Thoracic aorta (tissue), 2 donors: ENCODE measurements around the gene HS6ST3. TPM values are rescaled to one million over a fixed set of nuclear protein-coding genes. Genes with fewer than 3 reads are reported as not detected.

Experiments
- ATAC-seq: fragments of 150-250 bp; one replicate; pipeline ENCODE4 v1.8.0; 2017; ENCODE audit warnings: low read depth; ENCODE audit not compliant: insufficient number of reproducible peaks, low FRiP score
- DNase-seq: peaks from one replicate; pipeline ENCODE4 v3.0.0-alpha.2; 2020; ENCODE audit warnings: low spot score
- H3K27ac ChIP-seq, 2 donors: fragments of 200-600 bp; sonication (generic); 1 replicate in 1 of 2; 2 replicates in 1 of 2; pipeline ENCODE4 v1.5.1; 2016; ENCODE audit warnings: mild to moderate bottlenecking in 2 of 2, moderate library complexity in 2 of 2
- H3K27me3 ChIP-seq: fragments of 200-600 bp; sonication (generic); replicated peaks from 2 replicates; pipeline ENCODE4 v1.6.0; 2016; ENCODE audit warnings: mild to moderate bottlenecking; ENCODE audit not compliant: insufficient read depth
- H3K36me3 ChIP-seq: fragments of 200-600 bp; sonication (generic); one replicate; pipeline ENCODE4 v1.5.1; 2016
- H3K4me1 ChIP-seq, 2 donors: fragments of 200-600 bp; sonication (generic); 1 replicate in 1 of 2; 2 replicates in 1 of 2; pipeline versions ENCODE4 v1.5.1 to v1.6.0; 2016; ENCODE audit warnings: low read depth in 2 of 2, mild to moderate bottlenecking in 1 of 2; ENCODE audit not compliant: control insufficient read depth in 1 of 2
- H3K4me3 ChIP-seq: fragments of 200-600 bp; sonication (generic); 2 replicates; pipeline ENCODE4 v1.5.1; 2016; ENCODE audit warnings: mild to moderate bottlenecking
- H3K9me3 ChIP-seq: fragments of 200-600 bp; sonication (generic); 2 replicates; pipeline ENCODE4 v1.5.1; 2016
- total RNA-seq, 2 donors: library from RNA; depleted of rRNA; stranded (reverse); fragments of >200 nt; gene quantifications; one replicate each; pipeline versions ENCODE4 v1.1.0 to v1.2.3, GENCODE V29; 2016
- TF ChIP-seq, protein P1 (sequence below): fragments of 200-600 bp; sonication (generic); IDR thresholded peaks from one replicate; pipeline ENCODE4 v1.5.1; 2019; ENCODE audit warnings: antibody characterized with exemption

The HS6ST3 gene
- total RNA-seq, 2 donors from 2014 or later = 1.1 to 1.8 TPM

DNA sequence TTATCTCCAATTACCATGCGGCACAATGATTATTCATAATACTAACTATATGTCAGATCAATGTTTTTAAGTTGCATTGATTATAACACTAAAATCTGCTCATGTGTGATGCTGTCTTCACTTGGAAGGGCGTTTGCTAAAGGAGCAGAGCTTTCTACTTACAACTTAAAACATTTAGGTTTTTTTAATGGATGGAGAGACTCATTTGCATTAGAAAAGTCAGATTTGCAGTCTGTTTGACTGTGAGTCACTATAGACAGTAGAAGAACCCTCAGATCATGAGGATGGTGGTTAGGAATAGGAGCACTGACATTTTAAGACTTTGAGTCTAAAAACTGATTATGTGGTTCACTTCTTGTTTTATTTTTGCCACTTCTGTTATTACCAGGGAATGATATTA, 364.6 kb downstream of the HS6ST3 start:
- no peak for ATAC-seq
- Histone ChIP-seq H3K27ac (no peak overlapping the region), H3K36me3 (no peaks in the 10 kb centered on the region), H3K4me1 (no peaks in the 10 kb centered on the region), H3K4me3 (no peak overlapping the region), H3K9me3 (no peaks in the 10 kb centered on the region), H3K27me3 (no peaks in the 10 kb centered on the region)
- TF ChIP-seq, protein P1, sequence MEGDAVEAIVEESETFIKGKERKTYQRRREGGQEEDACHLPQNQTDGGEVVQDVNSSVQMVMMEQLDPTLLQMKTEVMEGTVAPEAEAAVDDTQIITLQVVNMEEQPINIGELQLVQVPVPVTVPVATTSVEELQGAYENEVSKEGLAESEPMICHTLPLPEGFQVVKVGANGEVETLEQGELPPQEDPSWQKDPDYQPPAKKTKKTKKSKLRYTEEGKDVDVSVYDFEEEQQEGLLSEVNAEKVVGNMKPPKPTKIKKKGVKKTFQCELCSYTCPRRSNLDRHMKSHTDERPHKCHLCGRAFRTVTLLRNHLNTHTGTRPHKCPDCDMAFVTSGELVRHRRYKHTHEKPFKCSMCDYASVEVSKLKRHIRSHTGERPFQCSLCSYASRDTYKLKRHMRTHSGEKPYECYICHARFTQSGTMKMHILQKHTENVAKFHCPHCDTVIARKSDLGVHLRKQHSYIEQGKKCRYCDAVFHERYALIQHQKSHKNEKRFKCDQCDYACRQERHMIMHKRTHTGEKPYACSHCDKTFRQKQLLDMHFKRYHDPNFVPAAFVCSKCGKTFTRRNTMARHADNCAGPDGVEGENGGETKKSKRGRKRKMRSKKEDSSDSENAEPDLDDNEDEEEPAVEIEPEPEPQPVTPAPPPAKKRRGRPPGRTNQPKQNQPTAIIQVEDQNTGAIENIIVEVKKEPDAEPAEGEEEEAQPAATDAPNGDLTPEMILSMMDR = no peak
- DNase-seq = no peak

DNA sequence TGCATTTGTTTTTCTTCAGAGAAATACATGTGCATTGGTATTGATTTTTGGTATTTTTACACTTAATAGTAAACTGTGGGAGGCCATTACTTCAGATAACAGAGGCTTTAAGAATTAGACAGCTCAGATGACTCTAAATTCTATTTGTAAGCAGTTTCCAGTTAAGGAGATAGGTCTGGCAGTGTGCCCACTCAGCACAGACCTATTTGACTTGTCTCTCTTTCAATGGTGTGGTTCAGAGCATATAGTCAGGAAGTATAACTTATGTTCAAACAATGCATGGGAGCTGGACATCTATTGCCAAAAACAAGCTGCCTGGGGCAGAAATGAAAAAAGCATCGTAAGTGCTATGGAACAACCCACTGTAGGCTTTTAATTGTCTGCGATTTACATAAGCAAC, 370.7 kb downstream of the HS6ST3 start:
- no peaks in the 10 kb centered on the region for H3K4me1 ChIP-seq
- no peak overlapping the region for H3K27ac ChIP-seq
- H3K36me3 ChIP-seq = no peaks in the 10 kb centered on the region
- DNase-seq (no peak), ATAC-seq (no peak)
- H3K4me3 ChIP-seq = no peak overlapping the region
- no peaks in the 10 kb centered on the region for H3K9me3 ChIP-seq
- H3K27me3 ChIP-seq = no peaks in the 10 kb centered on the region
- TF ChIP-seq, protein P1 = no peak

DNA sequence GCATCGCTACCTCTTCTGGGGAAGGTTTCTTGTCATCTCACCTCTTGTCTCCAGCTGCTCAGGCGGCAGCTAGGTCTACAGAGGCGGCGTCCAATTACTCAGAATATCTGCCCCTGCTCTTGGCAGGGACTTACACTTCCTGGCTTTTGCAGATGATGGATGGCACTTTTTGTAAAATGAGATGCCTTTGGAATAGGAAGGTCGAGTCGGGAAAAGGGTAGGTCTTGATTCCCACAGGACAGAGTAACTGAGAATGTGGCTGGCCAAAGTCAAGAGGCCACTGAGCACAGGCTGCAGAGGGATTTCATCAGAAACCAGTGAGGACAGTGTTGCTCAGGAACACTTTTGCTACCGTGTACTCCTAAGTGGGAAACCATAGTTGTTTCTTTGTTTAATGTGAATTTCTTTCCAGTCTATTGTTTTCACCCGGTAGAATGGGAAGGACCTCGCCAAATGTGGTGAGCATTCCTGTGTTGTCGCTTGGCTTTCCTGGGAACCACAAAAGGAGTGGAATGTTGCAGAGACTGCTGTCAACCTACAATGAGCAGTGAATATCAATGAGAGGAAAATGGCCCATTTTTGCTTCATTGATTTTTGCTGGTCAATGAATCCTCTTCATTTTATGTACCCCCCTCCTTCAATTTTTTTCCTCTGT, 383.7 kb downstream of the HS6ST3 start:
- DNase-seq (no peak), ATAC-seq (no peak)
- Histone ChIP-seq H3K36me3 (no peaks in the 10 kb centered on the region), H3K4me1 (no peaks in the 10 kb centered on the region), H3K9me3 (no peaks in the 10 kb centered on the region), H3K27ac (no peak overlapping the region), H3K4me3 (no peak overlapping the region), H3K27me3 (no peaks in the 10 kb centered on the region)
- TF ChIP-seq, protein P1 = no peak

DNA sequence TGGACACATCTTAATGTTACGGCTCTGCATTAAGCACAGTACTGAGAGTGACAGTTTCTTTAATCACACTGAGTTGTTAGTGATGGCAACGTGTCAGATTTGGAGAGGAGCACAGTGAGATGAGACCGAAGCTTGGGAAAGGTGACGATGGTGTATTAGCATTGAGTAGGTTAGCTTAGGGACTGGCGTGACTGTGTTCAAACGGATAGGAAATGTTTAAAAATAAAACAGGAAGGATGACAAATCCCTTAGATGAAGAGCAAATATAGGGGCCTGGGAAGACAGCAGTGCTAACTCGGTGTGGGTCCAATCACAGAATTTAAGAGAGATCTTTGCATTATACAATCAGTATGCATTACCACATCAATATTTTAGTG, 384.3 kb downstream of the HS6ST3 start:
- Histone ChIP-seq H3K27ac (no peak overlapping the region), H3K27me3 (no peaks in the 10 kb centered on the region), H3K4me1 (no peaks in the 10 kb centered on the region), H3K9me3 (no peaks in the 10 kb centered on the region), H3K4me3 (no peak overlapping the region), H3K36me3 (no peaks in the 10 kb centered on the region)
- ATAC-seq (no peak), DNase-seq (no peak)
- TF ChIP-seq, protein P1 = no peak

DNA sequence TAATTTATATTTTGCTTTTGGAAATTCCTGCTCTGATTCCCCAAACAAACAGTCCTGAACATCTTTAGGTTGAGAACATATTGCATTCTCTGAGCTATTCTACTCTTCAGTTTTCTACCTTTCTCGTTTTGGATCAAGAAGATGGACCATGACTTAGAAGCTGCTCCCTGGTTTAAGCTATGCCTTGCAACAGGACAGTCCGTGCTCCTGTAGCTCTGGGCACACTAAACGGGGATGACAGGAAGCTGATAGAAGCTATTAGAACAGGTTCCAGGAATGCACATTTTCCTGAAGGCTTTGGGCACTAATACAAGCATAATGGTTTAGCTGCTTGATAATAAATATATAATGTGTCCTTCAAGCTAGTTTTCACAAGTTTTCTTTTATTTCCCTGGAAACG, 385.2 kb downstream of the HS6ST3 start:
- TF ChIP-seq, protein P1 = no peak
- H3K4me3 ChIP-seq = no peak overlapping the region
- ATAC-seq = no peak

More for the DNA sequence above, 385.2 kb downstream of the HS6ST3 start:
- no peak for DNase-seq
- H3K4me1 ChIP-seq = no peaks in the 10 kb centered on the region
- no peaks in the 10 kb centered on the region for H3K9me3 ChIP-seq
- no peaks in the 10 kb centered on the region for H3K36me3 ChIP-seq
- H3K27me3 ChIP-seq = no peaks in the 10 kb centered on the region
- no peak overlapping the region for H3K27ac ChIP-seq
